ENCODE measurements around the gene ACTL6B.
A peak's percentile ranks its signal among the peaks of the same experiment; 100 is the strongest.
"Not testable (repeated sequence)": the region's sequence is repeated elsewhere in the genome, so short reads cannot be mapped to it uniquely, and the experiment has no call there.

ACTL6B gene

GRCh38 chr7:100671353-100672327 is 15.4 kb upstream of the ACTL6B start:
- DNase-seq (ENCODE audit: low read depth): no peak

- DNase-seq (ENCODE audit: low read depth): no peak
Measured at GRCh38 chr7:100670074-100670473, 13.8 kb upstream of the ACTL6B start.

- DNase-seq (ENCODE audit: low read depth): not testable (repeated sequence)
Measured at GRCh38 chr7:100669106-100669505, 12.9 kb upstream of the ACTL6B start.

GRCh38 chr7:100668069-100668449 is 11.8 kb upstream of the ACTL6B start:
- DNase-seq (ENCODE audit: low read depth): no peak

DNA sequence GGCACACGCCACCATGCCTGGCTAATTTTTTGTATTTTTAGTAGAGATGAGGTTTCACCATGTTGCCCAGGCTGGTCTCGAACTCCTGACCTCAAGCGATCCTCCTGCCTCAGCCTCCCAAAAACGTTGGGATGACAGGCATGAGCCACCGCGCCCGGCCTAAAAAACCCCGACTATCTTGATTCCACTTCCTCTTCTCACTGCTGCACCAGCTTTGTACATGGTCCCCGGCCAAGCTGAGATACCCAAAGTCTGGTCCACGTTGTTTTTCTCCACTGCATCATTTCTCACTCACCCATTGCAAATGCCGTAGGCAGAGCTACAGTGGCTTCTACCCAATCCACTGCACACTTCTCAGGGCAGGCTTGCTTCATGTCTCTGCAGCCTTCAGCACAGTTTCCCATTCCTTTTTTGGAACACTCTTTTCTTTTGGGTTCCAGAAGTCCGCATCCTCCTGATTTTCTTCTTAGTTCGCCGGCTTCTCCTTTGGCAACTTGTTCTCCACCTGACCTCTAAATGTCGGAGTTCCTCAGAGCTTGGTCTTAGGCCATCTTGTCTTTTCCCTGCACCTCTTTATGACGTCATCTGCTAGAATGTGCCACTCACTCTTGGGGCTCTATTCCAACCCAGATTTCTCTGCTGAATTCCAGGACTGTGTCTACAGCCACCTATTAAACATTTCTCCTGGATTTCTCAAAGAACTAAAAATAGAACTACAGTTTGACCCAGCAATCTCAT is 11.3 kb upstream of the ACTL6B start:
- DNase-seq (ENCODE audit: low read depth): no peak

DNA sequence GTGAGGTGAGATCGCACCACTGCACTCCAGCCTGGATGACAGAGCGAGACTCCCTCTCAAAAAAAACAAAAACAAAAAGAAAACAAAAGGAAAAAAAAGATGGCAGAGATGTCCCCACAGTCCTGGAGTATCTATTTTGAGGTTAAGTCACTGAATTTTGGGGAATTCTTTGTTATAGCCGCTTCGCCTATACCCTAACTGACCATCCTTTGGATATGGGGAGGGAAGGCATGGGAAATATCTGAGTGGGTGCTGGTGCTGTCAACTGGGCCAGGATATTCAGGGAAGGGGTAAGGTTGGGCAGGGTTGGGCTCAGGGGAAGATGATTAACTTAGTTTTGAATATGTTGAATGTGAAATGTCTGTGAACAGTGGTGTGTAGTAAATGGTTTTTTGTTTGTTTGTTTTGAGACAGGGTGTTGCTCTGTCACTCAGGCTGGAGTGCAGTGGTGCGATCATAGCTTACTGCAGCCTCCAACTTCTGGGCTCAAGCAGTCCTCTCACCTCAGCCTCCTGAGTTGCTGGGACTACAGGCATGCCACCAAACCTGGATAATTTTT is 9.0 kb upstream of the ACTL6B start:
- no peak for DNase-seq (ENCODE audit: low read depth)

DNA sequence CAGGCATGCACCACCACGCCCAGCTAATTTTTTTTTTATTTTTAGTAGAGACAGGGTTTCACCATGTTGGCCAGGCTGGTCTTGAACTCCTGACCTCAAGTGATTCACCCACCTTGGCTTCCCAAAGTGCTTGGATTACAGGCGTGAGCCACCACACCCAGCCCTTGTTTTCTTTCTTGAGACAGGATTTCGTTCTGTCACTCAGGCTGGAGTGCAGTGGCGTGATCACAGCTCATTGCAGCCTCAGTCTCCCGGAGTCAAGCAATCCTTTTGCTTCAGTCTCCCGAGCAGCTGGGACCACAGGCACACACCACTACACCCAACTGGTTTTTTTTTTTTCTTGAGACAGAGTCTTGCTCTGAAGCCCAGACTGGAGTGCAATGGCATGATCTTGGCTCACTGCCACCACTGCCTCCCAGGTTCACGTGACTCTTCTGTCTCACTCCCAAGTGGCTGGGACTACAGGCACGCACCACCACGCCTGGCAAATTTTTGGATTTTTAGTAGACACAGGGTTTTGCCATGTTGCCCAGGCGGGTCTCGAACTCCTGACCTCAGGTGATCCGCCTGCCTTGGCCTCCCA is 6.0 kb upstream of the ACTL6B start:
- not testable (repeated sequence) for DNase-seq (ENCODE audit: low read depth)

DNA sequence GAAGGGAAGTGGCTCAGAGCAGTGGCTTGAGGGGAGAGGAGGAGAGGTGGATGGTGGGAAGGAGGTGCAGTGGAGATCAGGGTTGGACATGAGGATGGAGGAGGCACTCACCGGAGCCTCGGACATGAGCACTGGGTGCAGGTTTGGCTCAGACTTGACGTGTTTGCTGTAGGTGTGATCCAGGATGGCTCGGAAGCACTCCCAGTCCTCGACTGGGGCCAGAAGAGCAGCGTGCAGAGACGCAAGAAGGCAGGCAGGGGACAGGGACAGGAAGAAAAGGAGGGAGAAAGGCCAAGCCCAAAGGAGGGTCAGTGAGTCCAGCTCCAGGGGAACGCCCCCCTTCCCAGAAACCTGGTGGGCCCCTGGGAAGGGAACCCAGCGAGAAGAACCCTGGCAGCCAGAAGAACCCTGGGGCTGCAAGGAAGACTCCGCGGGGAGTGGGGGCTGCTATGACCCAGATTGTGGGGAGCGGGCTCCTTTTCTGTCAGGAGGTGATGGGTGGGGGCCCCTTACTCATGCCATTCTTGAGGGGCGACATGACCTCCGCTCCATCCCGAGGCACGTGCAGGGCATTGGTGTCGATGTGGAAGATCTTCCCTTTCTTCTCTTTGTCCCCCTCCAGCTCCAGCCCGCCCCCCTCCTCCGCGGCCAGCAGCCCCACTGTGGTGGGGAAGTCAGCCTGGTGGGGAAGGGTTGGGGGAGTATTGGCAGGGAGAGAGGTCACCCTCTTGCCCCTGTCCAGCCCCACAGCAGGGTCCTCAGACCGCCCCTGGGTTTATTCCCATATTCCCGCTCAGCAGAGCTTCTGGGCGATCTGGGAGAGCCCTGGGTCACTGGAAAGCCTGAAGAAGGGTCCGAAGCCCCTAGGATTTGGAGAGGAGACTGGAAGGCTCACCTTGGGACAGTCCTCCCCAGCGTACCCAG is 1.1 kb downstream of the ACTL6B start:
- no peak for DNase-seq (ENCODE audit: low read depth)

- DNase-seq (ENCODE audit: low read depth): no peak
Measured at GRCh38 chr7:100649826-100650565, 6.3 kb downstream of the ACTL6B start.

- no peak for DNase-seq (ENCODE audit: low read depth)
Measured at GRCh38 chr7:100642534-100642907, 13.7 kb downstream of the ACTL6B start.

GRCh38 chr7:100641860-100642533 is 14.3 kb downstream of the ACTL6B start:
- no peak for DNase-seq (ENCODE audit: low read depth)

DNA sequence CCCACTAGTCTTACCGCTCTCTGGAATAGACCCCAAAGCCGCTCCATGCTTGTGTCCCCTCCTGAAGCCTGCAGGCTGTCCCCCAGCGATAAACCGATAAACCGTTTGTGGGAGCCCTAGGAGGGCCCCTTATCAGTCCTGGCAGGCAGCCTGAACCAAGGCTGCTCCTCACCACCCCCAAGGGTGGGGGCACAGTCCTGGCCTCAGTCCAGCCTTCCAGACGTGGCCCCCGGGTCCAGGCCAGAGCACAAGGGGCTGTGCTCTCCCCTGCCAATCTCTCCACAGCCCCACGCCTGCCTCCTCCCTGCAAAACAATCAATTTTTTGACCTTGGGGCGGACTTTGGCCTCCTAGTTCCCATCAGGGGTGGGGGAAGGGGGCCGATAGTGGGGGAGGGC is 14.8 kb downstream of the ACTL6B start, which contains the start of gene TFR2:
TSS of gene TFR2 (minus strand) at position 90 of the 397 bp plus-strand sequence. CDS start at position 47, 43 bp downstream.
- DNase-seq (ENCODE audit: low read depth): no peak

DNA sequence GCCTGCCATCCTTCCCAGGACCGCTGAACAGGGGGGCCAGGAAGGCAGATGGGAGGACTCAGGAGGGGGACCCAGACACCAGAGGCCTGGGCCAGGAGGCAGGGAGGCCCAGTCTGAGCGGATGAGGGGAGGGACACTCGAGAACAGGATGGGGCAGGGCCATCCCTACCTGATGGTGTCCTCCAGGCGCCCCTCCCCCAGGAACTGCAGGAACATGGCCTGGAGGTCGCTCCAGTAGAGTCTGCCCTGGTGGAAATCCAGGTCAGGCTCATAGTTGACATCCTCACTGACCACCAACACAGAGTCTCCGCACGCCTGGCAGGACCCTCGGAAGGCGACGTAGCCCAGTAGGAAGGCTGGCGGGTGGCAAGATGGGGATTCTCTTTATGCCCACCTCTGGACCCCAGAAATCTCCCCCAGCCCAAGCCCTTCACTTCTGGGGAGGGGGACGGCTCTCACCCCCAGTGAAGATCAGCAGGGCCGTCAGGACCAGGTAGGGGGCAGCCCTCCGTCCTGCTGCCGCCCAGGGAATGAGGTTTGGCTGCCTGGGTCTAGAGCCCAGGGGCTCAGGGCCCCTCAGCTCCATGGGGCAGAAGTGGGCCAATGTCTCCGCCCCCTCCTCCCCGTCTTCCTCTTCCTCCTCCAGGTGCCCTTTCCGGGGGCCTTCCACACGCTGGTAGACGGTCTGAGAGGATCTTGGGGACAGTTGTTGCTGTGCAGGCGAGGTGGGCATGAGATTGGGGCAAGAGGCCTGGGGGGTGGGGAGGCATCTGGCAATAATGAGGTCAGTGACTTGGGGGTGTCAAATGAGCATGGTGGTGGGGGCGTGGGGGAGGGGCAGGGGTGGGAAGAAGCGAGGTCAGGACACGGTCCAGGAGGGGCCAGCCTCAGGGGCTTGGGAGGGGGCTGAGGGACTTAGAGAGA is 15.5 kb downstream of the ACTL6B start:
- DNase-seq (ENCODE audit: low read depth): no peak

GRCh38 chr7:100639995-100640516 is 16.2 kb downstream of the ACTL6B start:
- DNase-seq (ENCODE audit: low read depth): no peak

DNA sequence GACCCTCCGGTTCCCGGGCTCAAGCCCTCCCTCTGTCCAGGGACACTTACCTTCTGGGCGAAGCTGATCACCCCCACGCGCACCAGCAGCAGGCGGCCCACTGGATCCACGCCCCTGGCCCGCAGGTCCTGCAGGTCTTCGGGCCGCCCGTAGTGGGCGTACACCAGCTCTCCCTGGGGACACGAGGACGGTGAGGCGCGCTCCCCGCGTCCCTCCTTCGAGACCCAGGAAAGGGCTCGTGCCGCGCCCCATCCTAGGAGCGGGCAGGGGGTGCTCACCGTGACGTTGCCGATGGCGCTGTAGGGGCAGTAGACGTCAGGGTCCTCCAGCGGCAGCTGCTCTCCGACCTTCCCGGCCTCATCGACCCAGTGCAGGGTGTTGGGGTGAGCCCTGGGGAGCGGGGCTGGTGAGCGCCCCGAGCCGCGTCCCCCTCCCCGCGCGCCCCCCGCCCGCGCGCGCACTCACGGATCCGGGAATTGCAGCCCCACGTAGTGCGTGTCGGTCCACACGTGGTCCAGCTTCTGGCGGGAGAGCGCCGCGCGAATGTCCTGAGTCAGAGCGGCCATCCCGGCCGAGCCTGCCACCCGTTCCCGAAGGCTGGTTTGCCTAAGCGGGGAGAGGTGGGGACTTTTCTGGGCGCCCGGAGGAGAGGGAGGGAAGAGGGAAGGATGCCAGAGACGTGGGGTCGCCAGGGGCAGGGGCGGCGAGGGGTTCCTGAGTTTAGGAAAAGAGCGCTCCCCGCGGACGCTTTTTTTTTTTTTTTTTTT is 23.1 kb downstream of the ACTL6B start:
- peak; percentile 37 for DNase-seq (ENCODE audit: low read depth)

DNA sequence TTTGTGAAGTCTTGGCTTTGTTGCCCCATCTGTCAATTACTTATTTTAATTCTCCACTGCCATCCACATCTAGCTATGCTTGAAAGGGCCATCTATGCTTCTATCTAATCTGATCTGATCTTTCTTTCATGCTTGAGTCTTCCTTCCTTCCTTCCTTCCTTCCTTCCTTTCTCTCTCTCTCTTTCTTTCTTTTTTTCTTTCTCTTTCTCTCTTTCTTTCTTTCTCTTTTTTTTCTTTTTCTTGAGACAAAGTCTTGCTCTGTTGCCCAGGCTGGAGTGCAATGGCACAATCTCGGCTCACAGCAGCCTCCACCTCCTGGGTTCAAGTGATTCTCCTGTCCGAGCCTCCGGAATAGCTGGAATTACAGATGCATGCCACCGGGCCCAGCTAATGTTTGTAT is 26.2 kb downstream of the ACTL6B start:
- no peak for DNase-seq (ENCODE audit: low read depth)

DNA sequence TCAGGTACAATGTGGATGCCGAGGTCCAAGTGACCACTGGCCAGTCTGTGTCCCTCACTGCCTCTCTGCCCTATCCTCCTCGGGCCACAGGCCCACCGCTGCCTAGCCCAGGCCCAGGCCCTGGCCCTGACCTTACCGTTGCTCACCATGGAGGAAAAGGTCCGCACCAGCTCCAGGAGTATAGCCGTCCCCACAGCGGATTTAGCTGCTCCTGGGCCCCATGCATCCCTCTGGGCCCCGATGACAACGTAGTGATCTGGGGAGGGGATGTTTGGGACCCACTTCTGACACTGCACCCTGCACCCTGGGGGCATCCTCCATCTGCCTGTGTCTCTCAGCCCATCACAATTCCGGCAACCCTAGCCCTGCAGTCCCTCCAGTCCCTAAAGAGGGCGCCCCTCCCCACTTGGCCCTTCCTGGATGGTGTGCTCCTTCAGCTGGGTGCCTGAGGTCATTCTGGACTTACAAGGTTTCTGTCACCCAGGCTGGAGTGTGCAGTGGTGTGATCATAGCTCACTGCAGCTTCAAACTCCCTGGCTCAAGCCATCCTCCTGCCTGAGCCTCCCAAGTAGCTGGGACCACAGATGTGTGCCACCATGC is 27.0 kb downstream of the ACTL6B start:
- no peak for DNase-seq (ENCODE audit: low read depth)

- DNase-seq (ENCODE audit: low read depth): no peak
Measured at GRCh38 chr7:100627238-100627549, 29.1 kb downstream of the ACTL6B start.
